Activated CD4-positive, alpha-beta T cell treated with anti-CD3 and anti-CD28 coated beads, Interleukin-2, amount 10 ng/mL, durations not matched to agents 7 days and 5 days (primary cell): ENCODE results near the gene FMN1. TPM values are rescaled to one million over a fixed set of nuclear protein-coding genes. Genes with fewer than 3 reads are reported as not detected.

Source experiments
- CTCF ChIA-PET: fragments of 350-600 bp; sonication (Branson Sonifier 250); formaldehyde crosslinking; loops from one replicate; lab custom pipeline; 2021; ENCODE audit warnings: antibody characterized with exemption; lab: Charles Lee
- POLR2A ChIA-PET: fragments of 350-600 bp; sonication (Branson Sonifier 250); formaldehyde crosslinking; loops from one replicate; lab custom pipeline; 2021; ENCODE audit warnings: antibody characterized with exemption; lab: Charles Lee
- DNase-seq: peaks from one replicate; pipeline ENCODE4 v3.0.0-alpha.2; 2020
- H3K27ac Mint-ChIP-seq: one replicate; pipeline ENCODE4 v1.8.0; 2021; ENCODE audit warnings: mild to moderate bottlenecking, moderate library complexity, mixed read lengths
- H3K27me3 Mint-ChIP-seq: one replicate; pipeline ENCODE4 v1.8.0; 2021; ENCODE audit warnings: mixed read lengths
- H3K36me3 Mint-ChIP-seq: one replicate; pipeline ENCODE4 v1.8.0; 2021; ENCODE audit warnings: low read depth, mixed read lengths
- H3K4me1 Mint-ChIP-seq: one replicate; pipeline ENCODE4 v1.8.0; 2021; ENCODE audit warnings: mixed read lengths
- H3K4me3 Mint-ChIP-seq: one replicate; pipeline ENCODE4 v1.8.0; 2021; ENCODE audit warnings: mild to moderate bottlenecking, moderate library complexity, mixed read lengths
- H3K9me3 Mint-ChIP-seq: one replicate; pipeline ENCODE4 v1.8.0; 2021; ENCODE audit warnings: mixed read lengths
- total RNA-seq, 2 experiments: library from RNA; stranded (reverse); gene quantifications; one replicate each; pipeline ENCODE4 v1.2.3, GENCODE V29; 2021

The FMN1 gene
- total RNA-seq, 2 experiments from 2014 or later, result 0.04 to 0.12 TPM

DNA sequence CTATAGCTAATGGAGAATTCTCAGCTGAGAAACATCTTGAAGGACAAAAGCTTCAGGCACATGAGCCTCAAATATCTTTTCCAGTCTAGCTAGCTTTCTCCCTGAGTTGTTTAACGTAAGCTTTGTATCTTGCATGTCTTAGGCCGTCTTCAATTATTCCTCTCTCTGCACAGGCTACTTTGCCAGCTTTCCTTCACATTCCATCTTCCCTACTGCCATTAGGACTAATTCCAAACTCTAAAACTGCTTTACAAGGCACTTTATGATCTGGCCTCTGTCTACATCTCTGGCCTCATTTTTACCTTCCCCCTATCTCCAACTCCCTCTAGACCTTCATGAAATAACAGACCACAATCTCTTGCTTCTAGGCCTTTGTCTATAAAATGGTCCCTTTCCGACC lies 305.3 kb downstream of the FMN1 start:
- no peaks in the 10 kb centered on the region for H3K9me3 Mint-ChIP-seq
- no peak overlapping the region for H3K4me3 Mint-ChIP-seq
- H3K36me3 Mint-ChIP-seq, result no peaks in the 10 kb centered on the region
- no peaks in the 10 kb centered on the region for H3K4me1 Mint-ChIP-seq
- ChIA-PET POLR2A (interaction anchor here (0.7 kb wide), 1 partner anchor 22 kb away, joined by 5 read pairs; no protein-coding TSS in a partner anchor), CTCF (no interaction called here)
- H3K27me3 Mint-ChIP-seq, result no peaks in the 10 kb centered on the region
- no peak overlapping the region for H3K27ac Mint-ChIP-seq
- DNase-seq, result no peak

GRCh38 chr15:32888221-32888761 lies 306.2 kb downstream of the FMN1 start:
- CTCF ChIA-PET, result no interaction called here
- no peaks in the 10 kb centered on the region for H3K36me3 Mint-ChIP-seq

DNA sequence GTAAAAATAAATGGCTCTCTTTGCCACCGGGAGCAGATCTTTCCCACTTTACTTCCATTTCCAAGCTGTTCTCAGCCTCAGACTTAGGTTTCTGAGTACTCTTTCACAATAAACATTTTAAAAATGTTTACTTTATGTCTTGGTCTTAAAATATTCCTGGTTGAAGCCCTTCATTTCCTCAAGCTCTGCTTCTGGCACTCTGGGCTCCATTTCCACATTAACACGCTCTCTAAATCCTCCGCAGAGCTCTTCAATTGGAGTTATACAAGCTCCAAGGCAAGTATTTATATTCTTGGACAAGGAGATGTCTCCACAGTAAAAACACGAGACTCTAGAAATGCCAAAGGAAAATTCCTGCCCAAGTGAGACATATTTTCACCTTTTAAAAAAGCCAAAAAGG lies 307.4 kb downstream of the FMN1 start:
- ChIA-PET POLR2A (no interaction called here), CTCF (no interaction called here)
- H3K4me1 Mint-ChIP-seq, result no peaks in the 10 kb centered on the region
- no peaks in the 10 kb centered on the region for H3K9me3 Mint-ChIP-seq
- H3K27ac Mint-ChIP-seq, result no peak overlapping the region
- no peaks in the 10 kb centered on the region for H3K27me3 Mint-ChIP-seq
- no peak for DNase-seq
- no peaks in the 10 kb centered on the region for H3K36me3 Mint-ChIP-seq
- no peak overlapping the region for H3K4me3 Mint-ChIP-seq

More at GRCh38 chr15:32888221-32888761, 306.2 kb downstream of the FMN1 start:
- no peak overlapping the region for H3K27ac Mint-ChIP-seq
- POLR2A ChIA-PET, result no interaction called here
- no peak overlapping the region for H3K4me3 Mint-ChIP-seq
- H3K9me3 Mint-ChIP-seq, result no peaks in the 10 kb centered on the region
- no peaks in the 10 kb centered on the region for H3K27me3 Mint-ChIP-seq
- H3K4me1 Mint-ChIP-seq, result no peaks in the 10 kb centered on the region
- no peak for DNase-seq

DNA sequence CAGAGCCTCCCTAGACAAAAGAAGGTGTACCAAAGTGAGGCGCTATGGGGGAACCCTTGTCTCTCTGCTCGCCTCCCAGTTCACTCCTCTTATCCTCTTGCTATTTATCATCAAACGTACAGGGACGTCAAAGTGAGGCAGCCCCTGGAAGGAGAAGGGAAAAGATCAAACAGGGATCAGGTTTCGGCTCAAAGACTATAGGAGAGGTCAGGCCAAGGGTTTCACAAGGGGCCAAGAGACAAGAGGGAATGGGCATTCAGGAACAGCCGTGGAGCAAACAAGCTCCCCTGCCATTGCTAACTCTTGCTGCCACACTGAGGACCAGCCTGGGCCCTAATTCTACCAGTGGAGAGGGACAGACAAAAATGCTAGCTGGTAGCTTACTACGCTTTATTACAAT lies 308.1 kb downstream of the FMN1 start:
- ChIA-PET POLR2A (no interaction called here), CTCF (no interaction called here)
- Mint-ChIP-seq H3K9me3 (no peaks in the 10 kb centered on the region), H3K4me1 (no peaks in the 10 kb centered on the region), H3K36me3 (no peaks in the 10 kb centered on the region), H3K27me3 (no peaks in the 10 kb centered on the region), H3K27ac (no peak overlapping the region), H3K4me3 (no peak overlapping the region)
- DNase-seq, result no peak

DNA sequence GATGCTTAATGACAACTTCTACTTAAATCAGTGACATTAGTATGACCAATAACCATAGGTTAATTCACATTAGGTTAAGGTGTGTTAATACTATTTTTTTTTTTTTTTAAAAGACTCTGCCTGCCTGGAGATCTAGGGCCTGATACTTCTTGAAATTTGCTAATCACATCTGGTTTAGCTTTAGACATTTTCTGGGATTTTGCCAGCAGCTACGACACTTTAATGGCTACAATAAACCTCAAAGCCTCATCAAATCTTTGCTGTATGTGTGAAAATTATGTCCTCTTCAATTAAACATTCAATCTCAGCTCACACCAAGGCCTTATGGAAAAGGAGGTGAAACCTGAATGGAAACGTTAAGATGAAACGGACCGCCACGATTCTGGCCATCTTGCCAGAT lies 308.8 kb downstream of the FMN1 start:
- ChIA-PET CTCF (no interaction called here), POLR2A (no interaction called here)
- no peak overlapping the region for H3K4me3 Mint-ChIP-seq
- H3K9me3 Mint-ChIP-seq, result no peaks in the 10 kb centered on the region
- H3K27ac Mint-ChIP-seq, result no peak overlapping the region
- H3K36me3 Mint-ChIP-seq, result no peaks in the 10 kb centered on the region
- no peak for DNase-seq
- no peaks in the 10 kb centered on the region for H3K4me1 Mint-ChIP-seq
- H3K27me3 Mint-ChIP-seq, result no peaks in the 10 kb centered on the region

- no peak overlapping the region for H3K4me3 Mint-ChIP-seq
- DNase-seq, result no peak
- CTCF ChIA-PET, result no interaction called here
- peaks cover 9% of the 10 kb centered on the region for H3K27me3 Mint-ChIP-seq
- no peaks in the 10 kb centered on the region for H3K36me3 Mint-ChIP-seq
- H3K4me1 Mint-ChIP-seq, result no peaks in the 10 kb centered on the region
- POLR2A ChIA-PET, result no interaction called here
- H3K9me3 Mint-ChIP-seq, result no peaks in the 10 kb centered on the region
- H3K27ac Mint-ChIP-seq, result no peak overlapping the region
Observed at GRCh38 chr15:32884146-32884545, 310.4 kb downstream of the FMN1 start.

DNA sequence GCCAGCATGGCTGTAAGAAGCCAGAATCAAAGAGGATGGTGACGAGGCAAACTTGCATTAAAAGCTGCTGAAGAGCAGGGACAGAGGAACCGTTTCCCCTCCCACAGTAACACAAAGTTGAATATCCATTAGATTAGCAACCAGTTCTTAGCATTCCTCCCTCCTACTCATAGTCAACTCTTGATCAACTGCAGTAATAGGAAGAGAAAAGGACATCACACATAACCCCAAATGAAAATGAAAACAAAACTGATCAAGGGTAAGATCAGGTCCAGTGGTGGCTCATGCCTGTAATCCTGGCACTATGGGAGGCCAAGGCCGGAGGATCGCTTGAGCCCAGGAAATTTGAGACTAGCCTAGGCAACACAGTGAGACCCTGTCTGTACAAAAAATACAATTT lies 311.6 kb downstream of the FMN1 start:
- no peaks in the 10 kb centered on the region for H3K36me3 Mint-ChIP-seq
- no peak overlapping the region for H3K27ac Mint-ChIP-seq
- H3K27me3 Mint-ChIP-seq, result peaks cover 11% of the 10 kb centered on the region
- H3K4me3 Mint-ChIP-seq, result no peak overlapping the region
- ChIA-PET POLR2A (no interaction called here), CTCF (no interaction called here)
- H3K4me1 Mint-ChIP-seq, result no peaks in the 10 kb centered on the region
- H3K9me3 Mint-ChIP-seq, result no peaks in the 10 kb centered on the region
- DNase-seq, result no peak

GRCh38 chr15:32881528-32881927 lies 313.0 kb downstream of the FMN1 start:
- ChIA-PET POLR2A (no interaction called here), CTCF (no interaction called here)
- Mint-ChIP-seq H3K27me3 (peaks cover 11% of the 10 kb centered on the region), H3K4me1 (no peaks in the 10 kb centered on the region), H3K27ac (no peak overlapping the region), H3K36me3 (no peaks in the 10 kb centered on the region), H3K4me3 (no peak overlapping the region), H3K9me3 (no peaks in the 10 kb centered on the region)
- no peak for DNase-seq

DNA sequence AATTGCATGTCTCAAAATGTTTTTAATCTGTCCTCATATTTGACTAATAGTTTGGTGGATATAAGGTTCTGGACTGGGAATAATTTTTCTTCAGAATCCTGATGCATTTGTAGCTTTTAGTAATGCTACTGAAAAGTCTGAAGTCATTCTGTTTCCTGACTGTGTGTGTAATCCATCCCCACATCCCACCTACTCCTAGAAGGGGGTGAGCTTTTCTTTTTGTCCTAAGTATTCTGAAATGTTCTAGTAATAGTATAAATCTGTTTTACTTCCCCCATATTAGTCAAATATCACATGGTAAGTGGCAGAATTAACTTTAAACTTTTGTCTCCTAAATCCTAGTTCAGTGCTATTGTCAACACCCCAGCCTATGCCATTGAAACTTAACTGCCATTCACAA lies 313.9 kb downstream of the FMN1 start:
- DNase-seq, result no peak
- Mint-ChIP-seq H3K36me3 (no peaks in the 10 kb centered on the region), H3K4me1 (no peaks in the 10 kb centered on the region), H3K4me3 (no peak overlapping the region), H3K9me3 (no peaks in the 10 kb centered on the region), H3K27ac (no peak overlapping the region), H3K27me3 (peaks cover 12% of the 10 kb centered on the region)
- CTCF ChIA-PET, result interaction anchor here (1.3 kb wide), 1 partner anchor 11 kb away, joined by 3 read pairs; no protein-coding TSS in a partner anchor
- POLR2A ChIA-PET, result interaction anchor here (0.6 kb wide), 1 partner anchor 82 kb away, joined by 3 read pairs; no protein-coding TSS in a partner anchor

DNA sequence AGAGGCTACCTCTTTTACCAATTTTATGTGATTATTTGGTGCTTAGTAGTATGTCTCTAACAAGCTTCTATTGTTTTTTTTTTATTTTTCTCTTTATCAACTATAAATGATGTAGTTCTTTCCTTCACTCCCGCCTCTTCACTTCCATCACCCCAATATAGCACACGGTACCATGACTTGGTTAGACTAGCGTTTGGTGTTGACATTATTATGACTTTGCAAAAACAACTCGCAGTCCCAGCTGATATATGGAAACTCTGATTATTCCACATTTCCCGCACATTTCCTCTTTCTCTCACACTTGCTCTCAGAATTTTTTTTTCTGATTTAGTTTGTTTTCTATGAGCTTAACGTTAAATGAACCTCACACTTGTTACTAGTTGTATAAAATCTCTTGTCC lies 314.5 kb downstream of the FMN1 start:
- no peaks in the 10 kb centered on the region for H3K4me1 Mint-ChIP-seq
- H3K27ac Mint-ChIP-seq, result no peak overlapping the region
- DNase-seq, result no peak
- CTCF ChIA-PET, result interaction anchor here (1.3 kb wide), 1 partner anchor 11 kb away, joined by 3 read pairs; no protein-coding TSS in a partner anchor
- H3K4me3 Mint-ChIP-seq, result no peak overlapping the region
- H3K36me3 Mint-ChIP-seq, result no peaks in the 10 kb centered on the region
- H3K27me3 Mint-ChIP-seq, result peaks cover 12% of the 10 kb centered on the region
- POLR2A ChIA-PET, result interaction anchor here (0.6 kb wide), 1 partner anchor 81 kb away, joined by 3 read pairs; no protein-coding TSS in a partner anchor
- no peaks in the 10 kb centered on the region for H3K9me3 Mint-ChIP-seq

DNA sequence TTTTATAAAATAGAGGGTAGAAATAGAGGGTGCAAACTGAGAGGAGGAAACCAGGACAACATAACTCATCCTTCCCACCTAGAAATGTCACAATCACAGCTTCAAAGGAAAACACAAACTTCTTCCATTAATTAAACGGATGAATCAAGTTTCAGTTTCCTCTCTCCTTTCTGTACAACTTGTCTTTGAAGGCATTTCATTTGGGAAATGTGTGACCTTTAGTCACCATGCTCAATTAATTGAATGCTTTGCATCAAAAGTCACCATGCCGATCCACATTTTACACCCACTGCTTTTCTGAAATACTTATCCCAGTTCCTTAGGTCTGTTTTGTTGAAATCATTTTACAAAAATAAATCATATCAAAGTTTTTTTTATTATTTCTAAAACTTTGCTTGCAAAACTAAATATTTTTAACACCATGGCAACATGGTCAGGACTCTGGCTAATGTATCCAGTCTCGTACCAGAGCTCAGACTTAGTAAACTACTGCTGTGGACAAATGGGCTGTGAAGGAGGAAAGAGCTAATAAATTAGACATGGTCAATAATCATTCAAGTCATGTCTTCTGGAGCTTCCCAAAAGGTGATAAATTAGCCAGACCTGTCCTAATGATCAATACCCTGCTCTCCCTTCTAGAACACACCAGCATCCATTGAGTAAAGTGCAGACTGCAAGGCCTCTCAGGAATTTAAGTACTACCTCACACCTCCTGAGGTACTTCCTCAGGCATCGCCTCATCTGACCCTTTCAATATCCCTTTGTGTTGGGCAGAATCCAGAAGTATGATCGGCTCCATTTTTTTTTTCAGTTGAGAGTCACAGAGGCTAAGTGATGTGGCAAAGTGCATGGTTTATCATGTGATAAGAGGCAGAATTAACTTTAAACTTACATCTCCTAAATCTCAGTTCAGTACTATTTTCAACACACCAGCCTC lies 315.4 kb downstream of the FMN1 start:
- Mint-ChIP-seq H3K27me3 (peaks cover 12% of the 10 kb centered on the region), H3K27ac (no peak overlapping the region), H3K9me3 (no peaks in the 10 kb centered on the region), H3K4me3 (no peak overlapping the region), H3K36me3 (no peaks in the 10 kb centered on the region), H3K4me1 (no peaks in the 10 kb centered on the region)
- ChIA-PET POLR2A (no interaction called here), CTCF (no interaction called here)
- DNase-seq, result no peak

- H3K27me3 Mint-ChIP-seq, result peaks cover 12% of the 10 kb centered on the region
- POLR2A ChIA-PET, result no interaction called here
- CTCF ChIA-PET, result no interaction called here
- DNase-seq, result no peak
- no peak overlapping the region for H3K4me3 Mint-ChIP-seq
- H3K9me3 Mint-ChIP-seq, result no peaks in the 10 kb centered on the region
- H3K27ac Mint-ChIP-seq, result no peak overlapping the region
- H3K4me1 Mint-ChIP-seq, result no peaks in the 10 kb centered on the region
- H3K36me3 Mint-ChIP-seq, result no peaks in the 10 kb centered on the region
Observed at GRCh38 chr15:32878342-32878741, 316.2 kb downstream of the FMN1 start.

- H3K36me3 Mint-ChIP-seq, result no peaks in the 10 kb centered on the region
- H3K27me3 Mint-ChIP-seq, result peaks cover 12% of the 10 kb centered on the region
- ChIA-PET CTCF (no interaction called here), POLR2A (no interaction called here)
- no peaks in the 10 kb centered on the region for H3K4me1 Mint-ChIP-seq
- no peaks in the 10 kb centered on the region for H3K9me3 Mint-ChIP-seq
- no peak overlapping the region for H3K4me3 Mint-ChIP-seq
- H3K27ac Mint-ChIP-seq, result no peak overlapping the region
- DNase-seq, result no peak
Observed at GRCh38 chr15:32877252-32878019, 317.1 kb downstream of the FMN1 start.
